SKM-1 treated with dmso at 0.1 percent for 144 hours (cell line): ENCODE data around the gene CCL15.
"Not testable (repeated sequence)": the region's sequence is repeated elsewhere in the genome, so short reads cannot be mapped to it uniquely, and the experiment has no call there.

Experiments
- DNase-seq: peaks from one replicate; lab custom pipeline; 2025; ENCODE audit not compliant: unreplicated experiment; lab: John Stamatoyannopoulos, UW

CCL15 gene

DNA sequence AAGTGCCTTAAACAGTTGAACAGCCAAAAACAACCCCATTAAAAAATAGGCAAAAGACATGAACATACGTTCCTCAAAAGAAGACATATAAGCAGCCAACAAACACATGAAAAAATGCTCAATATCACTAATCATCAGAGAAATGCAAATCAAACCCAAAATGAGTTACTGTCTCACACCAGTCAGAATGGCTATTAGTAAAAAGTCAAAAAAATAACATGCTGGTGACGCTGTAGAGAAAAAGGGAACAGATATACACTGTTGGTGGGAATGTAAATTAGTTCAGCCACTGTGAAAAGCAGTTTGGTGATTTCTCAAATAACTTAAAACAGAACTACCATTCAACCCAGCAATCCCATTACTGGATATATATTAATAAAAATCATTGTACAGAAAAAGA, 6.0 kb downstream of the CCL15 start:
- DNase-seq, result not testable (repeated sequence)

DNA sequence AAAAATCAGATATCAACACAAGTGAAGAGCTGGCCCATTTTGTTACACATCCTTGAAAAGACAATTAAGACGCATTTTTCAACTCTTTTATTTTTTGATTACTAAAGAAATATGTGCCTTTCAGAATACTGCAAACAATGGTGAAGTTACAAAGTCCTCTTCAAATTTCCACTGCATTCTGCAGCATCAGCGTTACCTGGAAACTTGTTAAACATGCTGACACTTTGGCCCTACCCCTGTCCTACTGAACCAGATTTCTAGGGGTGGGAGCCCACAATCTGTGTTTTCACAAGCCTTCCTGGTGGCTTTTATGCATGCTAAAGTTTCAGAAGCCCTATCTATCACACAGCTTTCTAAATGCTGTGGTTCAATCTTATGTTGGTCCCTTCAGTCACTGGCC, 10.3 kb downstream of the CCL15 start:
- DNase-seq, result no peak

DNA sequence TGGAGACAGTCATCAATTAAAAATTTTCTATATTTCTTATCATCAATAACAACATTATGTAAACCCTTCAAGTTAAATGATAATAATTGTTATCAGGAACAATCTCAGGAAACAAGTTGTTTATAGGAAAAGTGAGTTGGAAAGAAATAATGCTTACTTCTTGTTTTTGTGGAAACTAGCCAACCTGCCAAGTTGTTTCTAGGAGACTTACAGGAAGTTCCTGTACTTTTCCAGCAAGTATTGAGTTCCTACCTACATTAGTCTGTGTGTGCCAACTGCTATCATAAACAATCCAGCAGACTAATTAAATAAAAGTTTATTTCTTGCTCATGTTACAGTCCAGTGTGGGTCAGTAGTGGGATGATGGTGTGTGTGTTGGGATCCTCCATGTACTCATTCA, 13.2 kb downstream of the CCL15 start:
- DNase-seq, result no peak

DNA sequence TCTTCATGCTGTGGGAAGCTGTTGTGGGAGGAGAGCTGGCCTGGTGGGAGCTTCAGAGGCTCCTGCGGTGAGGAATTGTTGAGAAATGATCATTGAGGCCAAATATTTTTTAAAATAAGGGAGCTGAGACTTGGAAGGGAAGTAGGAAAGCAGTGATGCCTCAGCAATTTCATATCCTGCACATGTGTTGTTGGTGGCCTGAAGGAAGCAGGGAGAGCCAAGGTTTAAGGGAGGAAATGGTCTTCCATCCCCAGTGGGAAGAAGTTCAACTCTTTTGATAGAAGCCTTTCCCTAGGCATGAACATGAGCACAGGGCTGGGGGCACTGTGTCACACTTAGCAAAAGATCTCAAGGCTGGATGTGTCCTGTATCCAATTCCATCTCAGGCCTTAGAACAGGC, 14.7 kb downstream of the CCL15 start, which contains the start of gene CCL14:
Gene CCL14, minus strand, starts transcription at position 87 of the 400 bp plus-strand sequence. Its CDS starts 80 bp downstream, at position 7.
- no peak for DNase-seq

DNA sequence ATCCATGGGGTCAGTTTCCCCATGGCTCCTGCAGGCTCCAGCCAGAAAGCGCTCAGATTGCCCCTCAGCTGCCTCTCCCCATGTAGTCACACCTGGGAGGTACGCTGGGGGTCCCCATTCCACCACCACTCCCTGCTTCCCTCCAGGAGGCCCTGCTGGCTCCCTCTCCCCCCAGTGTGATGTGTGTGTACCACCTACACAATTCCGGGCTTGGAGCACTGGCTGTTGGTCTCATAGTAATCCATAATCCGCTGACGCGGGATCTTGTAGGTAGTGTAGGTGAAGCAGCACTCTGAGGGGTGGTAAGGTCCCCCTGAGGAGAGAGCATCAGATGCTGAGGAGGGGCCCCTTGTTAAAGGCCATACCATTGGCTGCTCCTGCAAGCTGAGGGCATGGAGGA, 17.2 kb downstream of the CCL15 start:
- DNase-seq, result no peak

DNA sequence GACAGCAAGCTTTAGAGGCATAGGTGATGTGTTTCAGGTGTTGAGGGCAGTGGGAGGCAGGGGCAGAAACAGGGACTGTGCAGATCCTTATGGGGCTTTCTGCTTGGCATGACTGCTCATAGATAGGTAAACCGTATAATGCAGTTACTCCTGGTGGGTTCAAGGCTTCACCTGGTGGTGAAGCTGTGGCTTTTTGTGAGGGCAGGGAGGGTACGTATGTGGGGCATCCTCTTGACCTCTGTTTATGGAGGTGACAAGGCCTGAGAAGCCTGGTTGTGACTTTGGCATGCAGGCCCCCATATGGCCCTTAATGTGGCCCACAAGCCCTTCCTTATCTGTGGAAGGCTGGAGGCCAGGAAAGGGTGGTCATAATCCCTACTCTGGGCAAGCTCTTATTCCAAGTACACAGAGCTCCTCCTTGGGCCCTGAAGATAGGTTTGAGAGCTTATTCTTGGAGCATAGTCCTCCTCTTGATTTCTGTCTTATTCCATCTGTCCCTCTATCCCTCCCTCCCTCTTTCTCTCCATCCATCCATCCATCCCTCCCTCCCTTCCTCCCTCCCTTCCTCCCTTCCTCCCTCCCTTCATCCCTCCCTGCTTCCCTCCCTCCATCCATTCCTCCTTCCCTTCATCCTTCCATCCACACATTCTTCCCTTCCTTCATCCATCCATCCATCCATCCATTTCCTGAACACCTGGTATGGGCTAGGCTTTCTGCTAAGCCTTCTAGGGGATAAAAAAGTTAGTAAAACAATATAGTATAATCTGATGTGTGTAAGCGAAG, 18.8 kb downstream of the CCL15 start:
- no peak for DNase-seq

DNA sequence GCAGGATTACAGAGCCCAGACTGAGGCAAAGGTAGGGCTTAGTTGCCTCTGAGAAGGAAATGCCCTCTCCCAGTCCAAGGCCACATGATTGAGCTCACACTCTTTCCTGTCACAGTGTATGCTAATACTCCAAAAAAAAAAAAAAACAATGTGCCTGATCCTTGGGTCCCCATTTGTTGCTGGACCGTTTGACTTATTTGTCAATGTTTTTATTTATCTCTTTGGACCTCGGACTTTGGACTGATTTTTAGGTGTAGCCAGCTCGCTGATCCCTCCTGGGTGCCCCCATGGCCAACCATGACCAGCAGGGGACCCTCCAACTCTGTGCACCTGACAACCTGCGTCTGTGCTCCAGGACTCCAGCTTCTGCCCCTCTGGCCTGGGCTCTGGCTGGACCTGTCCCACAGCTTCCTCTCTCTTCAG, 19.4 kb downstream of the CCL15 start:
- DNase-seq, result no peak

DNA sequence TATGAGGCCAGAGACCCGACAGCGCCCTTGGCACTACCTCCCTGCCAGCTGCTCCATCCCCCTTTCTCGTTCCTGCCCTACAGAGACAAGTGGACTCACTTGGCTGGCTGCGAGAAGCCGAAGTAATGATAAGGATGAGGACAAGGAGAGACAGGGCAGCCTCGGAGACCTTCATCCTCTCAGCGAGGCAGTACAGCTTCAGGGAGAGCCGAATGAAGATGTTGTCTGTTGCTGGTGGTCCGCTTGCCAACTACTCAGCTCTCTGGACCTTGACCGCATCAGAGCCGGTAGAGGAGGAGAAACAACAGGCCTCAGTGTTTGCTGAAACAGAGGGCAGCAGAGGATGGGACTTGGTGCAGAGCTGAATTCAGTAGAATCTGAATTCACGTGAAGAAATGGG, 20.1 kb downstream of the CCL15 start, which contains the start of gene CCL16:
Gene CCL16, minus strand, starts transcription at position 252 of the 400 bp plus-strand sequence. Its CDS starts 77 bp downstream, at position 175.
- no peak for DNase-seq

DNA sequence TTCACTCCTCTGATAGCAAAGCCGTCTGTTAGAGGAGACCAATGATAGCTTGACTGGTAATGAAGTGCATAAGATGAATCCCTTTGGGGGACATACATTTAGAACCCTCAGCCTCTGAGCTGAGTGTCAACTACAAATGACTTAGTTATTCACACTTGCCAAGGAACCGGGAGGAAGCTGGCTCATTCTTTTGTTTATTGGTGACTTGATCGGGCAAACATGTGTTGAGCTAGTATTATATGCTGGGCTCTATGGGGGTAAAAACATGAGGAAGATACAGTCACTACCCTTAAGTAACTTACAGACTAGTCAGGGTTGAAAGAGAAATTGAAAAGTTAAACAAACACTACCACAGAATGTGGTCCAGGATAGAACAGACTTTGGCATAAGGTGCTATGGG, 23.0 kb downstream of the CCL15 start:
- no peak for DNase-seq

DNA sequence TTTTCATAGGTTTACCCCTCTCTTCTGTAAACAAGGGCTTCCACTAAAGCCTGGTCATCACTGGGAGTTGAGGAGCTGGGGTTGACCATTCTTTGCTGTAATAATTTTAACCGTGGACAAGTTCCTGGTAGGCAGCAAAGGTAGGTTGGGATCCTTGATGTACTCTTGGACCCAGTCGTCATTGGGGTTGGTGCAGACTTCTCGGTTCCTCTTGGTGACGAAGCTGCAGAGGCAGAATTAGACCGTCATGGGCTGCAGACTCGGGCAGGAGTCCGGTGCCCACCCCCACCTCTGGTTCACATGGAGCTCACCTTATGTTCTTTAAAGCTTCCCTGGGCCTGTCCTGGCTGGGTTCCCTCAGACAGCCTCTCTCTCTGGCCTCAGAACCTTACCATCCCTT, 23.8 kb downstream of the CCL15 start:
- no peak for DNase-seq

DNA sequence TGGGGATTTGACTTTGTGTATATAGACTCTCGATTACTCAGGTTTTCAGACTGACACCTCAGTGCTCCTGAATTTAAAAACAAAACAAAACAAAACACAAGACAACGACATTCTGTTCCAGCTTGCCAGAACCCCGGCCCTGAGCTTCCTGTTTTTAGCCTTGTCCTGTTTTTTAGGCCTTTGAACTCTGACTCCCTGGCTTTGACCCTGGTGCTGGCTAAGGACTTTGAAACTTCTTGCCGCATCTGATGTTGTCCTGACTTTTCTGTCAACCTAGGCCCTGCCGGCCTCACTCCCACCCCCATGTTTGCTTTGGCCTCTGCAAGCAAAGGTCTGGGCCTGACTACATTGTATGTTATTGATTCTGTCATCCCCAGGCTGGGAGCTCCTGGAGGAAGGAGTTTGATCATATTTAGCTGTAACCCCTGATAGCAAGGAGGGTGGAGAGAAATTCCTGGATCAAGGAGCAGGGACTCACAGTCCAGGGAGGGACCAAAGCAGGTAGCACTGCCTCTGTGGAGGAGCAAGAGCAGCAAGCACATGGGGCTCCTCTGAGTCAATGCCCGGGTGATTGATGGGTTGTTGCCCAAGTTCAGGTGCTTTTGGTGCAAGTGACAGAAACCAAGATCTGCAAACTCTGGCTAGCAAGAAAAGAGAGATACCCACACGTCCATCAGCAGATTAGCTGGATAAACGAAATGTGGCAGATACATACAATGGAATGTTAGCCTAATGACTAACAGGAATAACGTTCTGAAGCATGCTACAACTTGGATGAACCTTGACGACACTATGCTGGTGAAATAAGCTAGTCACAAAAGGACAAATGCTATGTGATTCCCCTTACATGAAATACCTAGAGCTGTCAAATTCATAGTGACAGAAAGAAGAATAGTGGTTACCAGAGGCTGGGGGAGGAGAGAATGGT, 27.8 kb downstream of the CCL15 start:
- DNase-seq, result peak; percentile 1

DNA sequence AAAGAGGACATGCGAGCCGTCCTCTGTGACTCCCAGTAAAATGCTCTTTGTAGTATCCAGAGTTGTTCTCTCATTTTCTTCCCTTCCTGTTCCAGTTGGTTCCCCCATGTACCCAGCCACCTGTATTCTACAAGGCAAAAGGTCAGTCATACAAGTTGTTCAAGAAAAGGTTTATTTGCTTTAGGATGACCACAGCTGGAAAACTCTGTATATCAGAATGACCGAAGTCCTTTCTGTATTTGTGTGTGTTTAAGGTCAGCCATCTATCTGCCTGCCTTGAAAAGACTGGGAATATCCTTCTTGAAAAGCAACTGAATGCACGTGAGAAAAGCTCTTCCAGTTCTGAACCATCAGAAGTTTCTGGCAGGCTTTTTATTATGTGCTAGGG, 28.4 kb downstream of the CCL15 start:
- no peak for DNase-seq

DNA sequence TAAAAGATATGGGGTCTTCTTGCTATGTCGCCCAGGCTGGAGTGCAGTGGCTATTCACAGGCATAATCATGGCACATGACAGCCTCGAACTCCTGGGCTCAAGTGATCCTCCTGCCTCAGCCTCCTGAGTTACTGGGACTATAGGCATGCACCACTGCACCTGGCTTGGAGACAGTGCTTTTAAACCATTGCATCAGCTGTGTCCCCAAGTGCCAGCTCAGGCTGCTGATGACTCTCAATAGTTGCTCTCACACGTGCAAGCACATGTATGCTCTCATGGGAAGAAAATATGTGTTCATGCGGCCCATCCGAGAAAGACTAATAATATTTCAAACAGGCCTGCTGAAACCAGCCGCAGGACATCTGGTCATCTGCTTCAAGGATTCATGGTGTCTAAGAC, 28.8 kb downstream of the CCL15 start:
- DNase-seq, result no peak

DNA sequence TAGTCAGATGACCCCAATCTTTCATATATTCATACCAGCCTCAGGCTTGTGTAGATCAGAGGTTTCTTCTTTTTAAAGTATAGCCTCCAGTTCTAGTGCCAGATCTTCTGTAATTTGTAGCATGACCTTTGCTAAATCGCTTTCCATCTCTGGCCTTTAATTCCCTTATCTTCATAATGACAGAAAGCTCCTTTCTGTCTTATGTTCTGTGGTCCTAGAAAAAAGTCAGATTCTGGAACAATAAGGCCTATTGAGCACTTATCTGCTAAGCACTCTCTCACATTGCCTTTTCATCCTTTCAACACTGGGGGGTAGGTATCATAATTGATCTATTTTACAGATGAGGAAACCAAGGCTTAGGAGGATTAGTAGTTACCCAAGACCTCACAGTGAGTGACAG, 29.3 kb downstream of the CCL15 start:
- DNase-seq, result no peak

DNA sequence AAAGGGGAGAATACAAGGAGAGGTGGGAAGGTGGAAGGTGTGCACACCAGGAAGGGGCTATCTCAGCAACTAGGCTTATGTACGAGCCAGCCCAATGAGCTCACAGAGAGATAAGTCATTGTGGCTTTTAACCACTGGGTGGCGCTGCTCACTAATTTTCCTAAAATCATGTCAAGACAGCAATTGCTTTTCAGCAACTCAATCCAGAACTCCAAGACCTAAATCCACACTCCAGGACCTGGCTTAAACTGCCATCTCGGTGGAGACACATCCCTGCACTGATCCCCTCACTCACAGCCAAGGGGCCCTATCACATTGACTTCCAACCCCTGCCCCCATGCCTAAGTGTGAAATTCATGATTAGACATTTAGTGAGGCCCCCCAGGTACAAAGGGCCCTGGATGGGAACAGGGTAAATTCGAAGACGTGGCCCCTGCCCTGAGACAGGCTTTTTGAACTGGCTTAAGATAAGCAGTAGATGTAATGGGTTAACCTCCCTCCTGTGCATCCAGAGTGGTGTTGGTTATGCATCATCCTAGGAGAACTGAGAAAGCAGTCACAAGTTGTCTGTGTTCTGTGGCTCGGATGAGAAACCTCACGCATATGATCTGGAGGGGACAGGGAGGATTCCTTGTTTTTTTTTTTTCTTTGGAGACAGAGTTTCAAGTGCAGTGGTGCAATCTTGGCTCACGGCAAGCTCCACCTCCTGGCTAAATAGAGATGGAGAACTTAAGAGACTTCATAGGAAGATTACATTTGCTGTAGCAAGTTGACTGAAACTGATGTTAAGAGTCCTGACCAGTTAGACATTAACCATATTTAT, 31.6 kb downstream of the CCL15 start:
- DNase-seq, result peak; percentile 58

DNA sequence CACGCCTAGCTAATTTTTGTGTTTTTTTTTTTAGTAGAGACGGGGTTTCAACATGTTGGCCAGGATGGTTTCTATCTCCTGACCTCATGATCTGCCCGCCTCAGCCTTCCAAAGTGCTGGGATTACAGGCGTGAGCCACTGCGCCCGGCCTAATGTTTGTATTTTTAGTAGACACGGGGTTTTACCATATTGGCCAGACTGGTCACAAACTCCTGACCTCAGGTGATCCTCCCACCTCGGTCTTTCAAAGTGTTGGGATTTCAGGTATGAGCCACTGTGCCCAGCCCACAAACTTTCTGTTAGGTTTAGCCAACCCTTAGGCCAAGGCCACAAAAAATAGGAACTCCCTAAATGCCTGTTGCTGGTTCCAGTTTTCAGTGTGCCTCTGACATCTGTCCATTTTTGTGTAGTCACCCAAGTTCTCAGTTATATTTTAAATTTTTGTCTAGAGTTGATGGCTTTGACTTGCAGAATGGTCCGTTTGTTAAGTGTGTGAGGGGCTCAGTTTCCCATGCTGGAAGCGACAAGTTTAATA, 32.8 kb downstream of the CCL15 start:
- peak; percentile 5 for DNase-seq

DNA sequence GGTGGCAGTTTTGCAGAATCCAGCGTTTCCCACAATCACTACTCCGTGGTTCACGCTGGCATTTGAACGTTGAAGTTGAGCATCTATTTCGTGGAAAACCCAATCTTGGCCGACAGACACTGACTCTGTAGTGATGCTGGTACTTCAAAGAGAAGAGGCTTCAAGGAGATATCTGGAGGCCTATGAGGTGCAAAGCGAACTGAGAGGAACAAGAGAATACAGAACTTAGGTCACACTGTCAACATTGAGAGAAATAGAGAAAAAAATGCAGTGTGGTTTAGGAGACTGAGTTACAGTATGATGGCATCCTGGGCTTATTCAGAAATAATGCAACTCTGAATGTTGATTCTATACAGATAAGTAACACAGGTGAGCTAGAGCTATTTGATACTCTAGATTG, 36.1 kb downstream of the CCL15 start:
- no peak for DNase-seq

DNA sequence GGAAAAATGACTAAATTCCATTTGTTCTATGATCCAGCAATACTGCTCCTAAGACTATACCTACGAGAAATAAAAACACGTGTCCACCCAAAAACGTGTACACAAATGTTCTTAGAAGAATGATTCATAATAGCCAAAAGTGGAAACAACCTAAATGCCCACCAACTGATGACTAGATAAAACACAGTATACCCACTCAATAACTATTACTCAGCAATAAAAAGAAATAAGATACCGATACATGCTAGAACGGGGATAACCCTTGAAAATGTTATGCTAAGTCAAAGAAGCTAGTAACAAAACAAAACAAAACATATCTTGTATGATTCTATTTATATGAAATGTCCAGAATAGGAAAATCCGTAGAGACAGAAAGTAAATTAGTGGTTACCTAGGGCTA, 37.7 kb downstream of the CCL15 start:
- DNase-seq, result no peak

DNA sequence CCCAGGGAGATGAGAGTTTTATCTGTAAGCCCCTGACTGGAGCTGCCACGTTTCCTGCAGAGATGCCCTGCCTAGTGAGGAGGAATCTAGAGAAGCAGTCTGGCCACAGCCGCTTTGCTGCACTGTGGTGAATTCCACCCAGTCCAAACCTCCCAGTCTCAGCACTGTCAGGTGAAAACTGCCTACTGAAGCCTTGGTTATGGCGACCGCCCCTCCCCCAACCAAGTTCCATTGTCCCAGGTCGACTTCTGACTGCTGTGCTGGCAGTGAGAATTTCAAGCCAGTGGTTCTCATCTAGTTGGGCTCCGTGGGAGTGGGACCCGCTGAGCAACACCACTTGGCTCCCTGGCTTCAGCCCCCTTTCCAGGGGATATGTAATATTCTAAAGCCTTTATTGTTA, 47.6 kb downstream of the CCL15 start:
- no peak for DNase-seq

DNA sequence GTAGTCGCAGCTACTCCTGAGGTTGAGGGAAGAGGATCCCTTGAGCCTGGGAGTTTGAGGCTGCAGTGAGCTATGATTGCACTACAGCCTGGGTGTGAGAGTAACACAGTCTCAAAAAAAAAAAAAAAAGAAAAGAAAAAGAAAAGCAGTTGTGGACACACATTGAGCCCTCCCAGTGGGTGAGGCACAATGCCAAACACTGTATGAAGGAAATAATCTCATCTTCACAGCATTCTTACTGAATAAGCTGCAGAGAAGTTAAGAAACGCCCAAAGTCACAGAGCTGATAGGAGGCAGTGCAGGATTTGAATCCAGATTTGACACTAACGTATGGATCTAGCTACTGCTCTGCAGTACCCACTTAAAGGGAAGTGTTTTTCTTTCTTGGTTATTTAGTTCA, 52.0 kb downstream of the CCL15 start:
- no peak for DNase-seq

DNA sequence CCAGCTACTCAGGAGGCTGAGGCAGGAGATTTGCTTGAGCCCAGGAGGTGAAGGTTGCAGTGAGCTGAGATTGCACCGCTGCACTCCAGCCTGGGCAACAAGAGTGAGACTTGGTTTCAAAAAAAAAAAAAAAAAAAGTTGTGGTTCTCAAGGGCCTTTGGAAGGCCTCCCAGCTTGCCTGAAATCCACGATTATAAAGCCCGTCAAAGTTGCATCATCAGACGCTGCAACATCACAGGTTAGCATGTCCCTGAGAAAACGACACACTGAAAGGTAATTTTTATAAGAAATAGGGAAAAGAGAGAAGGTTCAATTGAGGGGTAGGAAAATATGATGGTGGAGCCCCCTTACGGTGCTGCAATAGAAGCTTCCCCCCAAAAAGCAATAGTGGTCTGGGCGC, 53.3 kb downstream of the CCL15 start:
- no peak for DNase-seq
